Sigmoid colon (tissue), 4 donors: Measurements from ENCODE around the gene ZNF335.

ENCODE experiments used
- CTCF ChIP-seq, 4 experiments: fragments of 450-650 bp in 3 of 4; fragments of 200-600 bp in 1 of 4; IDR thresholded peaks; one replicate each; pipeline ENCODE4 v1.5.1; 2016 to 2019; ENCODE audit warnings: antibody characterized with exemption in 4 of 4, mild to moderate bottlenecking in 3 of 4, moderate library complexity in 2 of 4
- EP300 ChIP-seq, 4 donors: sonication (generic); formaldehyde crosslinking; IDR thresholded peaks; one replicate each; pipeline ENCODE4 v1.6.1; 2017; ENCODE audit warnings: antibody characterized with exemption in 4 of 4
- POLR2A ChIP-seq, 2 donors: fragments of 450-650 bp; IDR thresholded peaks; one replicate each; pipeline ENCODE4 v1.6.1; 2016; ENCODE audit warnings: antibody characterized with exemption in 2 of 2, mild to moderate bottlenecking in 2 of 2, moderate library complexity in 2 of 2
- POLR2AphosphoS5 ChIP-seq, 4 donors: sonication (generic); formaldehyde crosslinking; IDR thresholded peaks; one replicate each; pipeline ENCODE4 v1.6.1; 2017; ENCODE audit warnings: antibody characterized with exemption in 4 of 4

- TF ChIP-seq CTCF (IDR thresholded peaks at IDR 0.05), result no peak
- TF ChIP-seq EP300 (IDR thresholded peaks at IDR 0.05), result no peak
- TF ChIP-seq POLR2A (IDR thresholded peaks at IDR 0.05), result no peak
- TF ChIP-seq POLR2AphosphoS5 (IDR thresholded peaks at IDR 0.05), result no peak
Observed at GRCh38 chr20:46018611-46019010, 46.6 kb upstream of the ZNF335 start.
